GM19351 (cell line): Measurements from ENCODE around the gene ANXA3.
A peak's percentile ranks its signal among the peaks of the same experiment; 100 is the strongest.
"Not testable (repeated sequence)": the region's sequence is repeated elsewhere in the genome, so short reads cannot be mapped to it uniquely, and the experiment has no call there.

Experiments
- ATAC-seq: cut with Tn5 transposase; IDR thresholded peaks from one replicate; pipeline ENCODE4 v1.9.1; 2021; ENCODE audit warnings: mild to moderate bottlenecking, moderate library complexity; ENCODE audit not compliant: unreplicated experiment

Gene ANXA3

GRCh38 chr4:78570117-78570516, 18.5 kb downstream of the ANXA3 start:
- ATAC-seq: no peak

GRCh38 chr4:78571804-78572203, 20.2 kb downstream of the ANXA3 start:
- ATAC-seq: no peak

- ATAC-seq: no peak
Measured at GRCh38 chr4:78578674-78579425, 27.3 kb downstream of the ANXA3 start.

- ATAC-seq: no peak
Measured at GRCh38 chr4:78581618-78582017, 30.0 kb downstream of the ANXA3 start.

- no peak for ATAC-seq
Measured at GRCh38 chr4:78584863-78585547, 33.4 kb downstream of the ANXA3 start.

GRCh38 chr4:78585633-78586032, 34.1 kb downstream of the ANXA3 start:
- ATAC-seq: no peak

GRCh38 chr4:78588894-78589545, 37.5 kb downstream of the ANXA3 start:
- ATAC-seq: no peak

GRCh38 chr4:78591404-78591803, 39.8 kb downstream of the ANXA3 start:
- no peak for ATAC-seq

GRCh38 chr4:78592088-78592783, 40.7 kb downstream of the ANXA3 start:
- ATAC-seq: peak; percentile 65

- ATAC-seq: no peak
Measured at GRCh38 chr4:78596111-78596742, 44.7 kb downstream of the ANXA3 start.

- not testable (repeated sequence) for ATAC-seq
Measured at GRCh38 chr4:78598431-78598830, 46.9 kb downstream of the ANXA3 start.

GRCh38 chr4:78599147-78599546, 47.6 kb downstream of the ANXA3 start:
- no peak for ATAC-seq

- ATAC-seq: no peak
Measured at GRCh38 chr4:78599931-78600375, 48.4 kb downstream of the ANXA3 start.

GRCh38 chr4:78601013-78601412, 49.4 kb downstream of the ANXA3 start:
- peak; percentile 95 for ATAC-seq

- no peak for ATAC-seq
Measured at GRCh38 chr4:78602334-78602733, 50.8 kb downstream of the ANXA3 start.

- no peak for ATAC-seq
Measured at GRCh38 chr4:78603384-78603783, 51.8 kb downstream of the ANXA3 start.

- ATAC-seq: no peak
Measured at GRCh38 chr4:78604988-78605387, 53.4 kb downstream of the ANXA3 start.

GRCh38 chr4:78606035-78606434, 54.5 kb downstream of the ANXA3 start:
- no peak for ATAC-seq

- ATAC-seq: no peak
Measured at GRCh38 chr4:78606530-78607095, 55.0 kb downstream of the ANXA3 start.

- no peak for ATAC-seq
Measured at GRCh38 chr4:78608684-78609083, 57.1 kb downstream of the ANXA3 start.
